ENCODE measurements around the gene SEC63.

DNA sequence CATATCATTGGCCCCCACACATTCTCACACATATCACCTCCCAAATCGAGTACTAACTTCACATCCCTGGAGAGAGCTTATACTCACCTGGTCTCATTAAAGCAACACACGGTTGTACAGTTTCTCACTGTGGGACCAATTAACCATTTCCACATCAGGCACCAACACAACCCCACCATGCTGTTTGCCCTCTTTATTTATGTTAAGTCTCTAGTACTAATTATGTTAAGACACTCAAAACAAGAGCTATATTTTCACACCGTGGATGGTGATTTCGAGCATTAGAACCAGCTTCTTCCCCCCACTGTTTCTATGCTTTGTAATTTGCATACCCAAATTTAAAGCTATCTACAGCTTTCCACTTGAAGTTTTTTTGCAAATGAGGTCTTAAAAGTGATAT, 140.2 kb downstream of the SEC63 start:
- no peak for TF ChIP-seq POLR2AphosphoS5 (IDR thresholded peaks at IDR 0.05)
- TF ChIP-seq, protein P1, sequence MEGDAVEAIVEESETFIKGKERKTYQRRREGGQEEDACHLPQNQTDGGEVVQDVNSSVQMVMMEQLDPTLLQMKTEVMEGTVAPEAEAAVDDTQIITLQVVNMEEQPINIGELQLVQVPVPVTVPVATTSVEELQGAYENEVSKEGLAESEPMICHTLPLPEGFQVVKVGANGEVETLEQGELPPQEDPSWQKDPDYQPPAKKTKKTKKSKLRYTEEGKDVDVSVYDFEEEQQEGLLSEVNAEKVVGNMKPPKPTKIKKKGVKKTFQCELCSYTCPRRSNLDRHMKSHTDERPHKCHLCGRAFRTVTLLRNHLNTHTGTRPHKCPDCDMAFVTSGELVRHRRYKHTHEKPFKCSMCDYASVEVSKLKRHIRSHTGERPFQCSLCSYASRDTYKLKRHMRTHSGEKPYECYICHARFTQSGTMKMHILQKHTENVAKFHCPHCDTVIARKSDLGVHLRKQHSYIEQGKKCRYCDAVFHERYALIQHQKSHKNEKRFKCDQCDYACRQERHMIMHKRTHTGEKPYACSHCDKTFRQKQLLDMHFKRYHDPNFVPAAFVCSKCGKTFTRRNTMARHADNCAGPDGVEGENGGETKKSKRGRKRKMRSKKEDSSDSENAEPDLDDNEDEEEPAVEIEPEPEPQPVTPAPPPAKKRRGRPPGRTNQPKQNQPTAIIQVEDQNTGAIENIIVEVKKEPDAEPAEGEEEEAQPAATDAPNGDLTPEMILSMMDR (IDR thresholded peaks at IDR 0.05 in 8 of 11, conservative IDR thresholded peaks at IDR 0.05 in 3 of 11) = no peak
- no peak for TF ChIP-seq POLR2A (IDR thresholded peaks at IDR 0.05)
